Left colon (tissue), 2 donors: ENCODE data around the gene FBXL17. TPM values are rescaled to one million over a fixed set of nuclear protein-coding genes. Genes with fewer than 3 reads are reported as not detected.
"Not testable (repeated sequence)": the region's sequence is repeated elsewhere in the genome, so short reads cannot be mapped to it uniquely, and the experiment has no call there.

Experiments used
- ATAC-seq: fragments of 200-7000 bp; cut with Tn5 transposase; one replicate; pipeline ENCODE4 v1.9.1; 2020; ENCODE audit warnings: mild to moderate bottlenecking, moderate library complexity
- DNase-seq, 2 donors: peaks; one replicate each; pipeline ENCODE4 v3.0.0-alpha.2; 2020
- intact Hi-C, 2 donors: fragments of 100-400 bp; cut with DNase I in 1 of 2; cut with micrococcal nuclease in 1 of 2; formaldehyde crosslinking; loops; one replicate each; pipeline versions ENCODE4 v1.11.2 to v1.14.0; 2022; cut with DNase I, micrococcal nuclease
- long read RNA-seq: library from polyadenylated mRNA; unstranded; transcript quantifications from one replicate; pipeline ENCODE4 v2.0.0, GENCODE V29; 2021
- total RNA-seq, 2 donors: library from RNA; stranded (reverse); fragmentation: NEBNext Ultra II Directional; extraction: Animal tissue kit (Norgen Biotek cat#: 25700); gene quantifications; one replicate each; pipeline ENCODE4 v1.2.1, GENCODE V29; 2021
- donor health status: DM: no; HTN: no; CAD: no.
- donor health status: DM: yes; HTN: yes; CAD: no.

FBXL17 gene
- total RNA-seq, result 10 to 100 TPM; 19.5 to 30.9 TPM
- long read RNA-seq, full-length matches to known transcripts, result 3 of 18 reads
- long read RNA-seq, partial matches to known transcripts, result 1 of 18 reads
- long read RNA-seq, other reads (novel, unspliced or antisense), result 14 of 18 reads

DNA sequence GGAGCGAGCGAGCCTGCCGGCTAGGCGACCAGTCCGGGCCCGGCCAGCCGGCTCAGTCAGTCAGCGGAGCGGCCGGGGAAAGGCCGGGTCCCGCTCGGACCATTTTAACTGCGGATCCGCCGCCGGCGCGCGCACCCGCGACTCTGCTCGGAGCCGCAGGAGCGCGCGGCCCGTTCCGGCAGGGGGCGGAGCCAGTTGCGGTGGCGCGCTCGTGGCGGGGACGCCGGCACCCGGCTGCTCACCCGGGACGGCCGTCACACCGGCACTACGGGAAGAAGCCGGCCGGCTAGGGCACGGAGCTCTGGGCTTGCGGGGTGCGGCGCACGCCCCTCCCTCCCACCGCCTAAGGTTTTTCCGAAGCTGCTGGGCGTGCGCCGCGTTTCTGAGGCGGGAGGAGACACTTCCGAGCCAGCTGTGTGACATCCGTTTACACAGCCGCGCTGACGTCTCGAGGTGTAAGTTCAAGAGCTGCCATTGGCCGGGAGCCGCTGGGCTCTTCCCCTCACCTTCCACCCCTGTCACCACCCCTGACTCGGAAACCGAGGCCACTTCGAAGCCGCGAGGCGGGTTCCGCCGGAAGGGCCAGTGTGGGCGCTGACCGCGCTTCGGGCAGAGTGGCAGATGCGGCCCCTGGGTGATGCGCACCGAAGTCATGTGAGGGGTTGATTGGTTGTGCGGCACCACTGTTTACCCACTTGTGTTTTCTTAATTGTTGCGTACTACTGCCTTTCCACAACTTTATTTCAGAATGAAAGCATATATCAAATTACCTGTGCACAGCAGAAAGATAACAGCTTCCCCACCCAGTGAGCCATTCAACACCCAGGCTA is at the start of gene FBXL17:
Gene FBXL17 (minus strand): TSS at position 145 of the 830 bp plus-strand sequence.
- intact Hi-C loops, result no loop called here
- ATAC-seq, result peak; percentile 84
- DNase-seq, result peak; percentile 95 to 98

DNA sequence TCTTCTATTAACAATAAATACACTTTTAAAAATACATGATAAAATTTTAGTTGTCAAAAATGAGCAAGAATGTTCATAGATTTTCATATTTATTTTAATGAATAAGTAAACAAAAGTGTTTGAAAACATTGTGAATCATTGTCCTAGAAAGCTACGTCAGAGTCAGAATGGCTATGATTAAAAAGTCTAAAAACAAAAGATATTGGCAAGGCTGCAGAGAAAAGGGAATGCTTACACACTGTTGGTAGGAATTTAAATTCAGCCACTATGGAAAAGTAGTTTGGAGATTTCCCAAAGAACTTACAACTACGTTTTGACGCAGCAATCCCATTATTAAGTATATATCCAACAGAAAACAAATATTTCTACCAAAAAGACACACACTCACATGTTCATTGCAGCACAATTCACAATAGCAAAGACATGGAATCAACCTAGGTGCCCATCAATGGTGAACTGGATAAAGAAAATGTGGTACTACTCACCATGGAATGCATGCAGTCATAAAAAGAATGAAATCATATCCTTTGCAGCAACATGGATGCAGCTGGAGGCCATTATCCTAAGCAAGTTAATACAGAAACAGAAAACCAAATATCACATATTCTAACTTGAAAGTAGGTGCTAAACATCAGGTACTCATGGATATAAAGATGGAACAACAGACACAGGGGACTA is 49.2 kb upstream of the FBXL17 start:
- intact Hi-C loops, result no loop called here
- no peak for ATAC-seq
- DNase-seq, result no peak

DNA sequence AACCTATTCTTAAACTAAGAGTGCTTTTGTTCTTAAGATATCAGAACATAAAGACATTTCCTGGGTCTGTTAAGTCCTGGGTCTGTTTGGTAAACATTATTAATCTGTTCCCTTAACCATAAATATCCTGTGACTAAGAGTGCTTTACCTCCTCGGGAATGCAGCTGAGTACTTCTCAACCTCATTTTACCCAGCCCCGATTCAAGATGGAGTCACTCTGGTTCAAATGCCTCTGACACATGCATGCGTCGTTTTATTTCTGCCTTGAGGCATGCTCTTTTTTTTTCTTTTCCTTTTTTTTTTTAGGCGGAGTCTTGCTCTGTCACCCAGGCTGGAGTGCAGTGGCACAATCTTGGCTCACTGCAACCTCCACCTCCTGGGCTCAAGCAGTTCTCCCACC is 39.8 kb upstream of the FBXL17 start:
- no peak for DNase-seq
- intact Hi-C loops, result no loop called here
- ATAC-seq, result no peak

- DNase-seq (no peak), ATAC-seq (no peak)
- intact Hi-C loops, result no loop called here
These were observed 38.9 kb upstream of the FBXL17 start for GRCh38 chr5:108420755-108421154.

GRCh38 chr5:108420158-108420557 is 38.3 kb upstream of the FBXL17 start:
- intact Hi-C loops, result no loop called here
- DNase-seq (no peak), ATAC-seq (no peak)

DNA sequence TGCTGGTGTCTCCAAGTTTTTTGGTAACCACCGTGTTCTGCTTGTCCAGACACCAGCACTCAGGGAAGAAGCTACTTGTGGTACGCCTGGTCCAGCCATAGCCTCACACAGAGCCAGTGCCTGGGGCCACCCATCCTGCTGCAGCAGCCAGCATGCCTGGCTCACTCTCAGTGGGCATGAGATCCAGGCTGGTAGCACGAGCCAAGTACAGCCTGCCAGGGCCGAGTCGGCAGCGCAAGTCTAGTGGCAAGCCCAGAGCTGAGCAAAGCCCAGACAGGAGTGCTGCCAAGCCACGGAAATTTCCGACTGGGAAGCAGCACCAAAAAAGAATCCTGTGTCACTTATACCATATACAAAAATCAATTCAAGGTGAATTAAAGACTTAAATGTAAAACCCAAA is 36.3 kb upstream of the FBXL17 start:
- no peak for ATAC-seq

DNA sequence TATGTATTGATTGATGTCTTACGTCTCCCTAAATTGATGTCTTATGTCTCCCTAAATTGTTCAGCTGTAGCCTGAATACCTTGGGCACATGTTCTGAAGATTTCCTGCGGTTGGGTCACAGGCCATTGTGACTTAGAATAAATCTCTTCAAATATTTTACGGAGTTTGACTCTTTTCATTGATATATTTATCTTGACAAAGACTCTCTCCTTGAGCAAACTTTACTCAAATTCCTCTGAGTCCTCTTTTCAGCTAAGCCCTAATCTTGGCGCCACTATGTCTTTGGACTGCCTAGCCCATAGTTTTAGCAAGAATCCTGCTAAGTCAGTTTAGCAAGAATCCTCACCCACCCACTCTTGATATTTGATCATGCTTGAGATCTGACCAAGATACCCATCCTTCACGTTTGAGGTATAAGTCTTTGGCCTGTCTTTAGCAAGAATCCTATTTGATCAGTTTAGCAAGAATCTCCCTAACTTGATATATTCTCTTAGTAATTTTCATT is 35.3 kb upstream of the FBXL17 start:
- no peak for ATAC-seq
- no peak for DNase-seq
- intact Hi-C loops, result no loop called here

More for the DNA sequence above, 36.3 kb upstream of the FBXL17 start:
- intact Hi-C loops, result no loop called here
- DNase-seq, result no peak

DNA sequence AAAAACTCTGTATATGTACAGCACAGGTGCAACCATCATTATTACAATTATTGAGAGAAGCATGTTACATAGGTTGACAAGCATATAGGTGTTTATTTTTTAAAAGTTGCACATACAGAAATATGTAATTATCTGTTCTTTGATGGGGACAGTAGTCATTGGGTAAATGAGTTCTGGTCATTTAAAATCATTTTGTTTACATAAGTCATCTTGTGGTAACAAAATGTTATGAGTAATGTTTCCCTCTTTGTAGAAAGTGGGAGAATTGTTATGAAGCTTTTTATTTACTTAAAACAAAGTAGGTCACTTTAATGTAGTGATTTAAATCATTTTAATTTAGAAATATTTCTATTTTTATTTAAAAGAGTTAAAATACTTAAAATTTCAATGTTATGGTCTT is 33.8 kb upstream of the FBXL17 start:
- intact Hi-C loops, result no loop called here
- no peak for DNase-seq
- no peak for ATAC-seq

- intact Hi-C loops, result no loop called here
- ATAC-seq, result no peak
- DNase-seq, result no peak
These were observed 27.9 kb upstream of the FBXL17 start for GRCh38 chr5:108409786-108410185.

GRCh38 chr5:108405201-108405600 is 23.3 kb upstream of the FBXL17 start:
- intact Hi-C loops, DNase-seq, ATAC-seq: not testable (repeated sequence)

- DNase-seq, result no peak
- intact Hi-C loops, result no loop called here
- no peak for ATAC-seq
These were observed 17.1 kb upstream of the FBXL17 start for GRCh38 chr5:108398964-108399363.

DNA sequence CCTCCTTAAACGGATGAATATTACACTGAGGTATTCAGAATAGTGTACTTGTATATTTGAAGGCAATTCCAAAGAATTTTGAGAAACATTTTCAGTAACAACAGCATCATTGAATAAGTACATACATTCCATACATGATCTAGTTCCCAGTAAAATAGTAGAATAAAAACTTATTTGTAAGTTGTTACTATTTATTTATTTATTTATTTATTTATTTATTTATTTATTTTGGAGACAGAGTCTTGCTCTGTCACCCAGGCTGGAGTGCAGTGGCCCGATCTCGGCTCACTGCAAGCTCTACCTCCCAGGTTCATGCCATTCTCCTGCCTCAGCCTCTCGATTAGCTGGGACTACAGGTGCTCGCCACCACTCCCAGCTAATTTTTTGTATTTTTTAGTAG is 14.9 kb upstream of the FBXL17 start:
- intact Hi-C loops, ATAC-seq, DNase-seq: not testable (repeated sequence)

GRCh38 chr5:108387758-108388157 is 5.9 kb upstream of the FBXL17 start:
- ATAC-seq (no peak), DNase-seq (no peak)
- intact Hi-C loops, result no loop called here

DNA sequence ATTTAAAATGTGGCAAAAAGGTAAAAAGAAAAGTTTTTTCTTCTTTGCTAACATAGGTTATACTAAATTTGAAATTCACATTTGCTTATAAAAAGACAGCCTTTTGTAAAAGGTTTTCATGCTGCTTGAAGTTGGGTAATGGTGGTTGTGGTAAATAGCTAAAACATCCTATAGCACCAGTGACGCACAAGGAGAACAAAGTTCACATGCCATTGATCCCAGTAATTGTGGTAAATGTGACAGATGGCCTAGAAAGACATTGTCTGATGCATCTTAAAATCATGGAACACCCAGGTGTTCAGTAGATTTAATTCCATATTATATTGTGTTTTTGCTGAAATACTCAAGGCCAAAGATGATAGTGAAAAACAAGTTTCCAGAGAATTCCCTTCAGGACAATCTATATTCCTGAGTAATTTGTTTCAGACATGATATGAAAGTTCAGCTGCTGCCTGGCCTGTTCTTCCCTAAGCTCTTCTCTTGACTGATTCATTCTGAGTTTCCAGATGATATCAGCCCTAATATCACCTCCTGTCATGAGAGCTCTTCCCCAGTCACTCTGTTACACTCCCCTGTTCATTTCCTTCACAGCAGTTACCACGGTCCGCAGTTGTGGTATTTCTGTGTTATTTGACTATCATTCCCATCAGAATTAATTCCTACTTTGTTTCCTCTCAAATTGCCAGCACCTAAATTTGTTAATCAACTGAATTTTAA is 4.6 kb upstream of the FBXL17 start:
- no peak for ATAC-seq
- intact Hi-C loops, result no loop called here
- no peak for DNase-seq

- no peak for DNase-seq
- intact Hi-C loops, result no loop called here
- ATAC-seq, result no peak
These were observed 2.8 kb upstream of the FBXL17 start for GRCh38 chr5:108384741-108385140.

GRCh38 chr5:108382784-108383330 is 959 bp upstream of the FBXL17 start:
- intact Hi-C loops, result no loop called here
- peak; percentile 15 for ATAC-seq
- DNase-seq, result peak in 1 of 2 donors; percentile 29

- ATAC-seq, result peak; percentile 70
These were observed 446 bp downstream of the FBXL17 start for GRCh38 chr5:108381350-108381953.

GRCh38 chr5:108380531-108381349 is 1.2 kb downstream of the FBXL17 start:
- DNase-seq (peak; percentile 50 to 60), ATAC-seq (no peak)
- intact Hi-C loops, result no loop called here

More at GRCh38 chr5:108381350-108381953, 446 bp downstream of the FBXL17 start:
- intact Hi-C loops, result no loop called here
- DNase-seq, result peak; percentile 67 to 87
